ENCODE measurements around the gene FBXL7. TPM values are rescaled to one million over a fixed set of nuclear protein-coding genes. Genes with fewer than 3 reads are reported as not detected.

The FBXL7 gene
- total RNA-seq, 1 experiment from 2014 or later: not detected

GRCh38 chr5:15566306-15566705, 66.3 kb downstream of the FBXL7 start:
- no TSS peak for BruUV-seq (replicated peaks)
- intact Hi-C loops (cut with micrococcal nuclease; ENCODE audit: unreplicated experiment) (no loop called here), in situ Hi-C loops (cut with HindIII; ENCODE audit: low pct_unique_long_range_greater_than_20kb, low sequenced_read_pairs) (no loop called here)
- ChIA-PET CTCF (interaction anchor here (0.6 kb wide), 1 partner anchor 436 kb away, joined by 3 read pairs; no protein-coding TSS in a partner anchor), POLR2A (no interaction called here)
- H3K4me1 ChIP-seq (ENCODE audit: control insufficient read depth, insufficient read depth, low read length): no peaks in the 10 kb centered on the region
- no peak for TF ChIP-seq SIN3A (IDR thresholded peaks at IDR 0.05; ENCODE audit: borderline replicate concordance, insufficient read depth, low read depth, low read length)
- TF ChIP-seq CTCF (IDR thresholded peaks at IDR 0.05): no peak
- no peak for TF ChIP-seq REST (IDR thresholded peaks at IDR 0.05; ENCODE audit: insufficient read depth in 1 of 2, low read depth in 2 of 2, low read length in 1 of 2)
- TF ChIP-seq TCF7L2 (IDR thresholded peaks at IDR 0.05; ENCODE audit: low read depth, low read length): no peak
- TF ChIP-seq POLR2AphosphoS5 (IDR thresholded peaks at IDR 0.05; ENCODE audit: low read depth, low read length): no peak
- no peaks in the 10 kb centered on the region for H3K36me3 ChIP-seq (ENCODE audit: control insufficient read depth, insufficient read depth, low read length)
- no peaks in the 10 kb centered on the region for H3K27me3 ChIP-seq (ENCODE audit: control insufficient read depth, insufficient read depth, low read length)
- no peaks in the 10 kb centered on the region for H3K9me3 ChIP-seq (ENCODE audit: control insufficient read depth, insufficient read depth, low read depth, low read length)
- ATAC-seq (no peak), DNase-seq (ENCODE audit: low read depth, low spot score) (no peak)
- no peak overlapping the region for H3K27ac ChIP-seq (ENCODE audit: low read length)
- H3K4me3 ChIP-seq (ENCODE audit: low read depth in 2 of 2, low read length in 2 of 2): no peak overlapping the region

DNA sequence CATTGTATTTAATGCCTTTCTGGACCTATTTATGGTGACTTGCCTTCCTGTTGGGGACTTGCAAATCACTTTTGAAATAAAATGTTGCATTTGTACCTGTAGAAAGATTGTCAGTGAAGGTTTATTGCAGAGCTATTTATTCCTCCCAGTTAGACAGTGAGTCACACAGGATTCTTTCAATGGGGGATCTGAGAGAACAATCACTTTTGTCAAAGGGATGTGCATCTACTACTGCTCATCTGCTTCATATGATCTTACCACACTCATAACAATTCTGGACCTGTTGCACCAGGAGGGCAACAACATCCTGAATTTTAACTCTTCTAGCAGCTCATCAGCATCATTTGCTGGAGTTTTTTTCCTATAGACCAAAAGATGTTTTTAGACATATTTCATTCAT, 66.8 kb downstream of the FBXL7 start:
- H3K27ac ChIP-seq (ENCODE audit: low read length): no peak overlapping the region
- no peaks in the 10 kb centered on the region for H3K36me3 ChIP-seq (ENCODE audit: control insufficient read depth, insufficient read depth, low read length)
- ATAC-seq (no peak), DNase-seq (ENCODE audit: low read depth, low spot score) (no peak)
- no peaks in the 10 kb centered on the region for H3K4me1 ChIP-seq (ENCODE audit: control insufficient read depth, insufficient read depth, low read length)
- no peaks in the 10 kb centered on the region for H3K9me3 ChIP-seq (ENCODE audit: control insufficient read depth, insufficient read depth, low read depth, low read length)
- POLR2A ChIA-PET: no interaction called here
- TF ChIP-seq REST (IDR thresholded peaks at IDR 0.05; ENCODE audit: insufficient read depth in 1 of 2, low read depth in 2 of 2, low read length in 1 of 2): no peak
- no peak for TF ChIP-seq SIN3A (IDR thresholded peaks at IDR 0.05; ENCODE audit: borderline replicate concordance, insufficient read depth, low read depth, low read length)
- TF ChIP-seq CTCF (IDR thresholded peaks at IDR 0.05): no peak
- TF ChIP-seq TCF7L2 (IDR thresholded peaks at IDR 0.05; ENCODE audit: low read depth, low read length): no peak
- no peak for TF ChIP-seq POLR2AphosphoS5 (IDR thresholded peaks at IDR 0.05; ENCODE audit: low read depth, low read length)
- CTCF ChIA-PET: interaction anchor here (0.6 kb wide), 1 partner anchor 435 kb away, joined by 3 read pairs; no protein-coding TSS in a partner anchor
- BruUV-seq (replicated peaks): no TSS peak
- H3K27me3 ChIP-seq (ENCODE audit: control insufficient read depth, insufficient read depth, low read length): no peaks in the 10 kb centered on the region
- H3K4me3 ChIP-seq (ENCODE audit: low read depth in 2 of 2, low read length in 2 of 2): no peak overlapping the region
- in situ Hi-C loops (cut with HindIII; ENCODE audit: low pct_unique_long_range_greater_than_20kb, low sequenced_read_pairs): no loop called here
- intact Hi-C loops (cut with micrococcal nuclease; ENCODE audit: unreplicated experiment): no loop called here

Data from Panc1 (cell line).